GM18519 (cell line): ENCODE measurements around the gene RALGDS.

Experiments
- ATAC-seq: cut with Tn5 transposase; IDR thresholded peaks from one replicate; pipeline ENCODE4 v1.9.1; 2021; ENCODE audit warnings: mild to moderate bottlenecking, moderate library complexity; ENCODE audit not compliant: unreplicated experiment, low FRiP score

Gene RALGDS

GRCh38 chr9:133108794-133109641, 12.0 kb downstream of the RALGDS start:
- ATAC-seq: no peak

GRCh38 chr9:133107961-133108793, 12.9 kb downstream of the RALGDS start:
- no peak for ATAC-seq

GRCh38 chr9:133107245-133107722, 13.8 kb downstream of the RALGDS start:
- ATAC-seq: no peak

- no peak for ATAC-seq
These were observed 14.4 kb downstream of the RALGDS start for GRCh38 chr9:133106511-133107244.

GRCh38 chr9:133105461-133105770, 15.6 kb downstream of the RALGDS start:
- ATAC-seq: no peak

- no peak for ATAC-seq
These were observed 16.2 kb downstream of the RALGDS start for GRCh38 chr9:133104718-133105460.

GRCh38 chr9:133103987-133104505, 17.0 kb downstream of the RALGDS start:
- ATAC-seq: no peak

GRCh38 chr9:133103183-133103986, 17.7 kb downstream of the RALGDS start:
- ATAC-seq: no peak

- no peak for ATAC-seq
These were observed 18.6 kb downstream of the RALGDS start for GRCh38 chr9:133102190-133103021.

- ATAC-seq: no peak
These were observed 19.5 kb downstream of the RALGDS start for GRCh38 chr9:133101356-133102189.

- no peak for ATAC-seq
These were observed 20.3 kb downstream of the RALGDS start for GRCh38 chr9:133100506-133101355.

- ATAC-seq: no peak
These were observed 21.1 kb downstream of the RALGDS start for GRCh38 chr9:133099726-133100505.

- no peak for ATAC-seq
These were observed 22.2 kb downstream of the RALGDS start for GRCh38 chr9:133098871-133099270.

- ATAC-seq: no peak
These were observed 22.8 kb downstream of the RALGDS start for GRCh38 chr9:133098104-133098754.

- no peak for ATAC-seq
These were observed 26.1 kb downstream of the RALGDS start for GRCh38 chr9:133094842-133095393.
